ENCODE data around the gene ASPSCR1. TPM values are rescaled to one million over a fixed set of nuclear protein-coding genes. Genes with fewer than 3 reads are reported as not detected.

Gene ASPSCR1
- total and polyA plus RNA-seq, 2 of the 13 experiments (the other 11 are each of a cell fraction or from before 2014, with no cell fraction given) = 274 to 314 TPM

- TF ChIP-seq SRSF1 (optimal IDR thresholded peaks at IDR 0.05; ENCODE audit: low read depth, low read length) = peak; percentile 88
- 0 out of 2 replicates have a peak, but pooled peaks have one; percentile 12 for TF ChIP-seq ZNF770 (CRISPR knock-in tag; IDR thresholded peaks at IDR 0.05)
- no peak for TF ChIP-seq FLYWCH1 (CRISPR knock-in tag; IDR thresholded peaks at IDR 0.05)
- TF ChIP-seq ZSCAN29 (CRISPR knock-in tag; conservative IDR thresholded peaks at IDR 0.05) = no peak
- TF ChIP-seq THAP9 (CRISPR knock-in tag; IDR thresholded peaks at IDR 0.05; ENCODE audit: borderline replicate concordance) = no peak
- no peak for TF ChIP-seq PAX8 (CRISPR knock-in tag; IDR thresholded peaks at IDR 0.05; ENCODE audit: borderline replicate concordance)
- TF ChIP-seq ZNF773 (CRISPR knock-in tag; IDR thresholded peaks at IDR 0.05; ENCODE audit: borderline replicate concordance) = no peak
- no peak for TF ChIP-seq SRY (CRISPR knock-in tag; IDR thresholded peaks at IDR 0.05)
- TF ChIP-seq CENPT (CRISPR knock-in tag; IDR thresholded peaks at IDR 0.05; ENCODE audit: low read depth) = no peak
- TF ChIP-seq CCAR2 (optimal IDR thresholded peaks at IDR 0.05; ENCODE audit: low read depth, low read length) = no peak
- TF ChIP-seq NONO (IDR thresholded peaks at IDR 0.05) = no peak
- no peak; the same call in 1 of the 2 replicates for TF ChIP-seq NONO (CRISPR knock-in tag; conservative IDR thresholded peaks at IDR 0.05)
- TF ChIP-seq GLMP (CRISPR knock-in tag; IDR thresholded peaks at IDR 0.05; ENCODE audit: borderline replicate concordance) = no peak
- TF ChIP-seq SIX4 (CRISPR knock-in tag; IDR thresholded peaks at IDR 0.05) = no peak
- peak; percentile 70; the same call in 1 of the 2 replicates for TF ChIP-seq GATA4 (IDR thresholded peaks at IDR 0.05; ENCODE audit: borderline replicate concordance, low read depth)
- no peak for TF ChIP-seq ZNF678 (CRISPR knock-in tag; IDR thresholded peaks at IDR 0.05)
- peak; percentile 33; the same call in 1 of the 2 replicates for TF ChIP-seq NR2F2 (IDR thresholded peaks at IDR 0.05; ENCODE audit: borderline replicate concordance, low read depth)
- no peak for TF ChIP-seq WIZ (CRISPR knock-in tag; IDR thresholded peaks at IDR 0.05)
- TF ChIP-seq RBFOX2 (IDR thresholded peaks at IDR 0.05; ENCODE audit: low read depth, low read length) = peak; percentile 75
- TF ChIP-seq GFI1 (CRISPR knock-in tag; IDR thresholded peaks at IDR 0.05; ENCODE audit: borderline replicate concordance) = peak; percentile 53; the same call in 1 of the 2 replicates
- no peak for TF ChIP-seq HMGA1 (CRISPR knock-in tag; conservative IDR thresholded peaks at IDR 0.05)
- peak; percentile 86 for TF ChIP-seq SP5 (CRISPR knock-in tag; IDR thresholded peaks at IDR 0.05; ENCODE audit: borderline replicate concordance, low read depth)
- no peak for TF ChIP-seq ZNF510 (CRISPR knock-in tag; IDR thresholded peaks at IDR 0.05; ENCODE audit: low read depth)
- peak; percentile 21; the same call in 1 of the 2 replicates for TF ChIP-seq DPF2 (CRISPR knock-in tag; IDR thresholded peaks at IDR 0.05; ENCODE audit: borderline replicate concordance, low read depth)
Measured at GRCh38 chr17:82015311-82015971, 38.0 kb downstream of the ASPSCR1 start (continued).
